ENCODE data around the gene SLC4A9. TPM values are rescaled to one million over a fixed set of nuclear protein-coding genes. Genes with fewer than 3 reads are reported as not detected.

The SLC4A9 gene
- total and polyA plus RNA-seq, 4 donors: not detected

DNA sequence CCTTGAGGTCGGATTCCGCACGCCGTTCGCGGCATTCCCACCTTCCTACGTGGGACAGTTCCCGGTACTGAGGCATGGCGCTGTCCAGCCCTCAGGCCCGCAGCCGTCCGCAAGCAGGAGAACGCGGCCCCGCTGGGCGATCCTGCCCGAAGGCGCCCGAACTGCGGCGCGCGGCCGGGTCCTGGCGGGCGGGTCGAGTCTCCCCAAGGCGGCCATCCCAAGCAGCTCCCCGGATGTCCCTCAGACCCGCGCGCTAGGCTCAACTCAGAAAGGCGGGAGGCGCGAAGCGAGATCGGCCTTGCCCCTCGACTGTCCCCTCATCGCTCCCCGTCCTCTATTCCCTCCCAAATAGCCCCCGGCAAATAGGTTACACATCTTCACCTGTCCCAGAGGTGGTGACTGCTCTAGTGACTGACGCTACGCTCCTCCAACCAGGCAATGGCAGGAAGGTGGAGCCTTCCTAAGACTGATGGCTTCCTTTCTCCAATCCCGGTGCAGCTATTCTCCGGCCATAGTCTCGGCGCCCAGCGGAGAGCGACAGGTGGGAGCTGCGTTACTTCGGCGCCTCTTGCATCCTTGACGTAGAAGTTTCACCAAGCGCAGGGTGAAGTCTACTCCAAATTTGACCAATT lies 40.9 kb downstream of the SLC4A9 start:
- H3K4me3 ChIP-seq (ENCODE audit: low read depth in 1 of 3, low read length in 3 of 3): peak overlapping the region; percentile 81 to 83 (median 82)
- peak overlapping the region; percentile 75 to 95 for H3K9ac ChIP-seq (ENCODE audit: low read depth in 1 of 2, low read length in 2 of 2)
- no peaks in the 10 kb centered on the region for H3K9me3 ChIP-seq (ENCODE audit: control insufficient read depth in 4 of 4, low read length in 3 of 4)
- H3K36me3 ChIP-seq (ENCODE audit: control insufficient read depth in 4 of 4, insufficient read depth in 3 of 4, low read depth in 1 of 4, low read length in 3 of 4): no peaks in the 10 kb centered on the region
- under 1% methylated on average over 54 of the region's 54 CpGs for WGBS
- TF ChIP-seq JUND (IDR thresholded peaks at IDR 0.05): no peak
- TF ChIP-seq YY1 (IDR thresholded peaks at IDR 0.05): peak; percentile 97
- TF ChIP-seq EGR1 (IDR thresholded peaks at IDR 0.05; ENCODE audit: low read depth in 2 of 2): peak in 1 of 2 donors; percentile 2
- TF ChIP-seq TAF1 (conservative IDR thresholded peaks at IDR 0.05): peak; percentile 55
- no peak for TF ChIP-seq GABPA (IDR thresholded peaks at IDR 0.05 in 1 of 2, conservative IDR thresholded peaks at IDR 0.05 in 1 of 2)
- no peak for TF ChIP-seq HNF4G (IDR thresholded peaks at IDR 0.05)
- TF ChIP-seq, protein P1, sequence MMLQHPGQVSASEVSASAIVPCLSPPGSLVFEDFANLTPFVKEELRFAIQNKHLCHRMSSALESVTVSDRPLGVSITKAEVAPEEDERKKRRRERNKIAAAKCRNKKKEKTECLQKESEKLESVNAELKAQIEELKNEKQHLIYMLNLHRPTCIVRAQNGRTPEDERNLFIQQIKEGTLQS (IDR thresholded peaks at IDR 0.05): no peak
- TF ChIP-seq FOXA2 (IDR thresholded peaks at IDR 0.05): no peak
- TF ChIP-seq, protein P2, sequence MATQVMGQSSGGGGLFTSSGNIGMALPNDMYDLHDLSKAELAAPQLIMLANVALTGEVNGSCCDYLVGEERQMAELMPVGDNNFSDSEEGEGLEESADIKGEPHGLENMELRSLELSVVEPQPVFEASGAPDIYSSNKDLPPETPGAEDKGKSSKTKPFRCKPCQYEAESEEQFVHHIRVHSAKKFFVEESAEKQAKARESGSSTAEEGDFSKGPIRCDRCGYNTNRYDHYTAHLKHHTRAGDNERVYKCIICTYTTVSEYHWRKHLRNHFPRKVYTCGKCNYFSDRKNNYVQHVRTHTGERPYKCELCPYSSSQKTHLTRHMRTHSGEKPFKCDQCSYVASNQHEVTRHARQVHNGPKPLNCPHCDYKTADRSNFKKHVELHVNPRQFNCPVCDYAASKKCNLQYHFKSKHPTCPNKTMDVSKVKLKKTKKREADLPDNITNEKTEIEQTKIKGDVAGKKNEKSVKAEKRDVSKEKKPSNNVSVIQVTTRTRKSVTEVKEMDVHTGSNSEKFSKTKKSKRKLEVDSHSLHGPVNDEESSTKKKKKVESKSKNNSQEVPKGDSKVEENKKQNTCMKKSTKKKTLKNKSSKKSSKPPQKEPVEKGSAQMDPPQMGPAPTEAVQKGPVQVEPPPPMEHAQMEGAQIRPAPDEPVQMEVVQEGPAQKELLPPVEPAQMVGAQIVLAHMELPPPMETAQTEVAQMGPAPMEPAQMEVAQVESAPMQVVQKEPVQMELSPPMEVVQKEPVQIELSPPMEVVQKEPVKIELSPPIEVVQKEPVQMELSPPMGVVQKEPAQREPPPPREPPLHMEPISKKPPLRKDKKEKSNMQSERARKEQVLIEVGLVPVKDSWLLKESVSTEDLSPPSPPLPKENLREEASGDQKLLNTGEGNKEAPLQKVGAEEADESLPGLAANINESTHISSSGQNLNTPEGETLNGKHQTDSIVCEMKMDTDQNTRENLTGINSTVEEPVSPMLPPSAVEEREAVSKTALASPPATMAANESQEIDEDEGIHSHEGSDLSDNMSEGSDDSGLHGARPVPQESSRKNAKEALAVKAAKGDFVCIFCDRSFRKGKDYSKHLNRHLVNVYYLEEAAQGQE (IDR thresholded peaks at IDR 0.05): peak; percentile 99
- TF ChIP-seq HNF4A (conservative IDR thresholded peaks at IDR 0.05): no peak
- no peak for TF ChIP-seq SP1 (IDR thresholded peaks at IDR 0.05)
- TF ChIP-seq FOXA1 (IDR thresholded peaks at IDR 0.05): no peak
- TF ChIP-seq, protein P3, sequence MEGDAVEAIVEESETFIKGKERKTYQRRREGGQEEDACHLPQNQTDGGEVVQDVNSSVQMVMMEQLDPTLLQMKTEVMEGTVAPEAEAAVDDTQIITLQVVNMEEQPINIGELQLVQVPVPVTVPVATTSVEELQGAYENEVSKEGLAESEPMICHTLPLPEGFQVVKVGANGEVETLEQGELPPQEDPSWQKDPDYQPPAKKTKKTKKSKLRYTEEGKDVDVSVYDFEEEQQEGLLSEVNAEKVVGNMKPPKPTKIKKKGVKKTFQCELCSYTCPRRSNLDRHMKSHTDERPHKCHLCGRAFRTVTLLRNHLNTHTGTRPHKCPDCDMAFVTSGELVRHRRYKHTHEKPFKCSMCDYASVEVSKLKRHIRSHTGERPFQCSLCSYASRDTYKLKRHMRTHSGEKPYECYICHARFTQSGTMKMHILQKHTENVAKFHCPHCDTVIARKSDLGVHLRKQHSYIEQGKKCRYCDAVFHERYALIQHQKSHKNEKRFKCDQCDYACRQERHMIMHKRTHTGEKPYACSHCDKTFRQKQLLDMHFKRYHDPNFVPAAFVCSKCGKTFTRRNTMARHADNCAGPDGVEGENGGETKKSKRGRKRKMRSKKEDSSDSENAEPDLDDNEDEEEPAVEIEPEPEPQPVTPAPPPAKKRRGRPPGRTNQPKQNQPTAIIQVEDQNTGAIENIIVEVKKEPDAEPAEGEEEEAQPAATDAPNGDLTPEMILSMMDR (IDR thresholded peaks at IDR 0.05; ENCODE audit: low read depth, low read length, missing input control): no peak
- peak; percentile 89 for DNase-seq (ENCODE audit: low spot score)
- H3K4me1 ChIP-seq (ENCODE audit: control insufficient read depth in 4 of 4, insufficient read depth in 4 of 4, low read length in 3 of 4): peaks cover 1 to 28% (median 19%) of the 10 kb centered on the region in 4 donors
- H3K27me3 ChIP-seq (ENCODE audit: control insufficient read depth in 4 of 4, insufficient read depth in 4 of 4, low read length in 3 of 4): no peaks in the 10 kb centered on the region
- H3K27ac ChIP-seq (ENCODE audit: low read depth in 1 of 2, low read length in 2 of 2): peak overlapping the region; percentile 92 to 98

DNA sequence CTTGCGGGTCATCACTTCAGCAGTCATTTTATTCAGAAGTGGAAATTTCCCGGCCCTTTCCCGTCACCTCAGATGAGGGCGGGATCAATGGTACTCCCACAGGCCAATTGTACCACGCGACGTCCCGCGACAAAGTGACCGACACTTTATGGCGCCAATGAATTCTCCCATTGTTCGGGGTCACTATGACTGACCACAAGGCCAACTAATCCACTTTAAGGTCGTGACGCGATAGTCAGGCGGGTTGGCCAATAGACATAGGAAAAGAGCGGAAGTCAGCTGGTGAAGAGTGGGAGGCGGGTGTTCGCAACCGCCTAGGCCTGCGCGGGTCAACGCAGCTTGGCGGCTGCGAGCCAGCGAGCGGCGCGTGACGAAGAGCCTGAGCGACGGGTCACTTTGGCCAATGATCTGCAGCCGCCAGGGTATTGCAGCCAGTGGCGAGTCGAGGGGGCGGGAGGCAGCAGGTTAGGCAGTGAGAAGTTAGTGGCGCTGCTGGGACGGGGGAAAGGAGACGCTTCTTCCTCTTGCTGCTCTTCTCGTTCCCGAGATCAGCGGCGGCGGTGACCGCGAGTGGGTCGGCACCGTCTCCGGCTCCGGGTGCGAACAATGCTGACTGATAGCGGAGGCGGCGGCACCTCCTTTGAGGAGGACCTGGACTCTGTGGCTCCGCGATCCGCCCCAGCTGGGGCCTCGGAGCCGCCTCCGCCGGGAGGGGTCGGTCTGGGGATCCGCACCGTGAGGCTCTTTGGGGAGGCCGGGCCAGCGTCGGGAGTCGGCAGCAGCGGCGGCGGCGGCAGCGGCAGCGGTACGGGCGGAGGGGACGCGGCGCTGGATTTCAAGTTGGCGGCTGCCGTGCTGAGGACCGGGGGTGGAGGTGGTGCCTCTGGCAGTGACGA lies 41.6 kb downstream of the SLC4A9 start, which contains the start of gene ANKHD1:
Gene ANKHD1, plus strand, starts transcription at position 472 of the 896 bp plus-strand sequence. Its CDS starts 135 bp downstream, at position 607.
- Histone ChIP-seq H3K27me3 (ENCODE audit: control insufficient read depth in 4 of 4, insufficient read depth in 4 of 4, low read length in 3 of 4) (no peaks in the 10 kb centered on the region), H3K4me3 (ENCODE audit: low read depth in 1 of 3, low read length in 3 of 3) (peak within 1 kb of the TSS; percentile 90 to 98 (median 91)), H3K4me1 (ENCODE audit: control insufficient read depth in 4 of 4, insufficient read depth in 4 of 4, low read length in 3 of 4) (peaks cover 1 to 28% (median 19%) of the 10 kb centered on the region in 4 donors), H3K27ac (ENCODE audit: low read depth in 1 of 2, low read length in 2 of 2) (peak within 1 kb of the TSS; percentile 92 to 98), H3K9ac (ENCODE audit: low read depth in 1 of 2, low read length in 2 of 2) (peak within 1 kb of the TSS; percentile 76 to 95), H3K9me3 (ENCODE audit: control insufficient read depth in 4 of 4, low read length in 3 of 4) (no peaks in the 10 kb centered on the region), H3K36me3 (ENCODE audit: control insufficient read depth in 4 of 4, insufficient read depth in 3 of 4, low read depth in 1 of 4, low read length in 3 of 4) (no peaks in the 10 kb centered on the region)
- DNase-seq (ENCODE audit: low spot score): peak; percentile 95
- under 1% methylated on average over 83 of the region's 83 CpGs for WGBS
- TF ChIP-seq YY1 (IDR thresholded peaks at IDR 0.05): peak; percentile 92
- TF ChIP-seq TAF1 (conservative IDR thresholded peaks at IDR 0.05): peak; percentile 85
- peak; percentile 48 to 79 for TF ChIP-seq RXRA (IDR thresholded peaks at IDR 0.05)
- TF ChIP-seq, protein P2 (IDR thresholded peaks at IDR 0.05): peak; percentile 81
- TF ChIP-seq FOXA2 (IDR thresholded peaks at IDR 0.05): no peak
- TF ChIP-seq HNF4A (conservative IDR thresholded peaks at IDR 0.05): peak in 1 of 2 donors; percentile 6
- TF ChIP-seq FOXA1 (IDR thresholded peaks at IDR 0.05): no peak
- peak in 1 of 2 donors; percentile 11 for TF ChIP-seq JUND (IDR thresholded peaks at IDR 0.05)
- TF ChIP-seq, protein P3 (IDR thresholded peaks at IDR 0.05; ENCODE audit: low read depth, low read length, missing input control): no peak
- TF ChIP-seq, protein P1 (IDR thresholded peaks at IDR 0.05): no peak
- peak; percentile 82 to 95 for TF ChIP-seq GABPA (IDR thresholded peaks at IDR 0.05 in 1 of 2, conservative IDR thresholded peaks at IDR 0.05 in 1 of 2)
